Cardiac muscle cell (in vitro differentiated cells and primary cell): ENCODE results near the gene GOSR2. TPM values are rescaled to one million over a fixed set of nuclear protein-coding genes. Genes with fewer than 3 reads are reported as not detected.
"Not testable (repeated sequence)": the region's sequence is repeated elsewhere in the genome, so short reads cannot be mapped to it uniquely, and the experiment has no call there.

Experiments used
- DNase-seq, 2 donors: peaks; one replicate each; pipeline versions ENCODE4 v3.0.0 to v3.0.0-alpha.2; 2010 to 2017; ENCODE audit warnings: low read depth in 1 of 2, low spot score in 1 of 2
- H3K27ac ChIP-seq: fragments of 200-600 bp; sonication (generic); 2 replicates; pipeline ENCODE4 v1.5.1; 2016
- H3K27me3 ChIP-seq: fragments of 200-600 bp; sonication (generic); 2 replicates; pipeline ENCODE4 v1.6.0; 2016; ENCODE audit warnings: control low read depth
- H3K36me3 ChIP-seq: fragments of 200-600 bp; sonication (generic); 2 replicates; pipeline ENCODE4 v1.5.1; 2016; ENCODE audit warnings: control low read depth
- H3K4me1 ChIP-seq: fragments of 200-600 bp; sonication (generic); 2 replicates; pipeline ENCODE4 v1.8.1; 2017; ENCODE audit warnings: low read depth, mild to moderate bottlenecking, mixed run types
- H3K4me3 ChIP-seq: fragments of 200-600 bp; sonication (generic); 2 replicates; pipeline ENCODE4 v1.5.1; 2016; ENCODE audit warnings: mild to moderate bottlenecking
- H3K9me3 ChIP-seq: fragments of 200-600 bp; sonication (generic); 2 replicates; pipeline ENCODE4 v1.5.1; 2017; ENCODE audit warnings: low read depth, mild to moderate bottlenecking, control low read depth
- polyA plus RNA-seq: library from polyadenylated mRNA; unstranded; fragments of >200 nt; fragmentation: Nextera tagmentation; extraction: Ambion mirVana; gene quantifications from 2 replicates; pipeline ENCODE4 v1.2.1, GENCODE V29; 2016
- total RNA-seq: library from RNA; depleted of rRNA; stranded (reverse); fragments of >200 nt; gene quantifications from 2 replicates; pipeline ENCODE4 v1.2.3, GENCODE V29; 2016
- TF ChIP-seq, protein P1 (sequence below): IDR thresholded peaks from 2 replicates; pipeline ENCODE4 v1.5.1; 2012; ENCODE audit warnings: low read depth, mild to moderate bottlenecking, low read length

Gene GOSR2
- total and polyA plus RNA-seq, 2 experiments from 2014 or later: 34.1 to 60.9 TPM

DNA sequence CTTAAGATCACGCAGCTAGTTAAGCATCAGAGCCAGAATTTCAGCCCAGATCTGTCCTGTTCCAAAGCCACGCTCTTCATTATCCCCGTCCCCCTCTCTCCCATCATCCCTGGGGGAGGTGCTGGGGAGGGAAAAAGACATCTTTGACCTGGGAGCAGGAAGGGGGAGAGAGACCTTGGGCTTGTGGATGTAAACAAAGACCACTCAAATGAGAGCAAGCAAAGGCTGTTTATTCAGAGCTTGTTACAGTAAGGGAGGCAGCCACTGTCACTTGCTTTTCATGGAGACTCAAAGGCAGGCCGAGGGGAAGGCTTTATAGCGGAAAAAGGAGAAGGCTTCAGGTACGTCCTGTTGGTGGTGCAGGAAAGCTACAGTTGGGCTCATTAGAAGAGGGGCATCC is 59.6 kb downstream of the GOSR2 start:
- H3K36me3 ChIP-seq: no peaks in the 10 kb centered on the region
- TF ChIP-seq, protein P1, sequence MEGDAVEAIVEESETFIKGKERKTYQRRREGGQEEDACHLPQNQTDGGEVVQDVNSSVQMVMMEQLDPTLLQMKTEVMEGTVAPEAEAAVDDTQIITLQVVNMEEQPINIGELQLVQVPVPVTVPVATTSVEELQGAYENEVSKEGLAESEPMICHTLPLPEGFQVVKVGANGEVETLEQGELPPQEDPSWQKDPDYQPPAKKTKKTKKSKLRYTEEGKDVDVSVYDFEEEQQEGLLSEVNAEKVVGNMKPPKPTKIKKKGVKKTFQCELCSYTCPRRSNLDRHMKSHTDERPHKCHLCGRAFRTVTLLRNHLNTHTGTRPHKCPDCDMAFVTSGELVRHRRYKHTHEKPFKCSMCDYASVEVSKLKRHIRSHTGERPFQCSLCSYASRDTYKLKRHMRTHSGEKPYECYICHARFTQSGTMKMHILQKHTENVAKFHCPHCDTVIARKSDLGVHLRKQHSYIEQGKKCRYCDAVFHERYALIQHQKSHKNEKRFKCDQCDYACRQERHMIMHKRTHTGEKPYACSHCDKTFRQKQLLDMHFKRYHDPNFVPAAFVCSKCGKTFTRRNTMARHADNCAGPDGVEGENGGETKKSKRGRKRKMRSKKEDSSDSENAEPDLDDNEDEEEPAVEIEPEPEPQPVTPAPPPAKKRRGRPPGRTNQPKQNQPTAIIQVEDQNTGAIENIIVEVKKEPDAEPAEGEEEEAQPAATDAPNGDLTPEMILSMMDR: no peak
- DNase-seq: no peak
- peaks cover 12% of the 10 kb centered on the region for H3K4me1 ChIP-seq
- H3K27me3 ChIP-seq: peaks cover 47% of the 10 kb centered on the region
- H3K4me3 ChIP-seq: no peak overlapping the region
- H3K27ac ChIP-seq: no peak overlapping the region
- no peaks in the 10 kb centered on the region for H3K9me3 ChIP-seq

DNA sequence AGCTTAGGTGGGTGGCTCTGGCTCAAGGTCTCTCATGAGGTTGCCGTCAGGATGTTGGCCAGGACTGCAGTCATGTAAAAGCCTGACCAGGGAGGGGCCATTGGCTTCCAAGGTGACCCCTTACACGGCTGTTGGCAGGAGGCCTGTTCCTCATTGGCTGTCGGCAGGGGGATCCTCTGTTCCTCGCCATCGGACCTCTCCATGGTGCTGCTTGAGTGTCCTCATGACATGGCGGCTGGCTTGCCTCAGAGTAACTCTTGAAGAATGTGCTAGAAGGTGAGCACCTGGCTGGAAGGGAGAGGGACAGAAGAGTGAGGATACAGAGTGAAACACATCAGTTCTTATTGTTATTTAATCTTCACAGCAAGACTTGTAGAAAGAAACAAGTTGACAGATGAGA is 60.8 kb downstream of the GOSR2 start:
- peaks cover 35% of the 10 kb centered on the region for H3K27me3 ChIP-seq
- DNase-seq: peak in 1 of 2 donors; percentile 37

DNA sequence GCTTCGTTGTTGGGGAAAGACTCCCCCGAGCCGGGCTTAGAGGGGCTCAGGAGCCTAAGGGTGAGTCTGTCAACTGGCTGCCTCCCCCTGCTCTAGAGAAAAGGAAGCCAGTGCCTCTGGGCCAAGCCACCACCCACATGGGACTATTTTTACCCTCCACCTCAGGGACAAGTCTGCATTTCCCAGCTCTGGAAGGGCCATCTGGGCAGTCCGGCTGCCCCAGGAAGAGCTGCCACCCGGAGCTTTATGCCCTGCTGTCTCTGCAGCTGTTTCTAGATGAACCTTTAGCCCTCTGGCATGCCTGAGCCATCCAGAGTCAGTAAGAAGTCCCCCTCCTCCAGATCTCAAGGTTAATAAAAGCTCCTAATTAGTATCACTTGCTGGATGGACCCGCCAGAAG is 61.4 kb downstream of the GOSR2 start:
- no peak overlapping the region for H3K27ac ChIP-seq
- peaks cover 29% of the 10 kb centered on the region for H3K27me3 ChIP-seq
- TF ChIP-seq, protein P1: no peak
- no peaks in the 10 kb centered on the region for H3K9me3 ChIP-seq
- H3K4me1 ChIP-seq: peaks cover 2% of the 10 kb centered on the region
- no peaks in the 10 kb centered on the region for H3K36me3 ChIP-seq
- no peak overlapping the region for H3K4me3 ChIP-seq
- no peak for DNase-seq

More for the DNA sequence above, 60.8 kb downstream of the GOSR2 start:
- Histone ChIP-seq H3K9me3 (no peaks in the 10 kb centered on the region), H3K27ac (no peak overlapping the region), H3K4me3 (no peak overlapping the region), H3K36me3 (no peaks in the 10 kb centered on the region), H3K4me1 (peaks cover 7% of the 10 kb centered on the region)
- TF ChIP-seq, protein P1: no peak

DNA sequence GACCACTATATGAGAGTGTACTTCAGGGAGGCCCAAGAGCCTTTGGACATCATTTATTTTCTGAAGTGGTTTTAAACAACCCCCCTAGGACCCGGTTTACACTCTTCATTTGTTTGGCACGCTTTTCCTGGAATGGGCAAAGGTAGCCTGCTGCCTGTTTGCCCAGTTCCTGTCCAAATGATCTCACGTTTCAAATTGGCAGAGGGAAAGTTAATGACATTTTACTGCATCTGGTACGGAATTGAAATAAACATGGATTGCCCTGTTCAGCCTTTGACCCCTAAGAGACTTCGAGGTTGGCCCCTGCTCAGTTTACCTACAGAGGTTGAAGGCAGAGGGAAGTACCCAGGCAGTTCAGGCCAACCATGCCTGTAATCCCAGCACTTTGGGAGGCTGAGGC is 61.9 kb downstream of the GOSR2 start:
- H3K36me3 ChIP-seq: no peaks in the 10 kb centered on the region

DNA sequence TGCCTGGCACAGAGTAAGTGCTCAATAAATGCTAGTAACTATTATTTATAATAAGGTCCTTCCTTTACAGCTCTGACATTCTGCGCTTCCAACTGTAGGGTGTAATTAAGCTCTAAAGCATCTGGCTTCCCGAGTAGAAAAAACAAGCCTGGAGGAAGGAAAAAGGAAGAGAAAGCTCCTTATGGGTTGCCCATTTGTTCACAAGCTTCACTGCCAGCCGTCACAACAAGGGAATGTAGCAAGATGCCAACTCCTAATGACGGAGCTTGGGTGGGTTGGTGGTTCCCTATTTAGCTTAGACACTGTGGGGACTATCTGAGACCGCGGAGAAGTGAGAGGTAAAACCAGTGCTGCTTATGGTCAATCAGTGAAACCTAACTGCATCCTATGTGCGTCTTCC is 63.4 kb downstream of the GOSR2 start:
- no peak overlapping the region for H3K27ac ChIP-seq
- no peak overlapping the region for H3K4me3 ChIP-seq
- H3K27me3 ChIP-seq: peaks cover 10% of the 10 kb centered on the region
- H3K36me3 ChIP-seq: no peaks in the 10 kb centered on the region
- no peaks in the 10 kb centered on the region for H3K9me3 ChIP-seq
- no peak for DNase-seq
- TF ChIP-seq, protein P1: no peak
- no peaks in the 10 kb centered on the region for H3K4me1 ChIP-seq

More for the DNA sequence above, 61.9 kb downstream of the GOSR2 start:
- no peaks in the 10 kb centered on the region for H3K9me3 ChIP-seq
- TF ChIP-seq, protein P1: no peak
- no peak for DNase-seq
- H3K27ac ChIP-seq: no peak overlapping the region
- peaks cover 24% of the 10 kb centered on the region for H3K27me3 ChIP-seq
- no peak overlapping the region for H3K4me3 ChIP-seq
- no peaks in the 10 kb centered on the region for H3K4me1 ChIP-seq

DNA sequence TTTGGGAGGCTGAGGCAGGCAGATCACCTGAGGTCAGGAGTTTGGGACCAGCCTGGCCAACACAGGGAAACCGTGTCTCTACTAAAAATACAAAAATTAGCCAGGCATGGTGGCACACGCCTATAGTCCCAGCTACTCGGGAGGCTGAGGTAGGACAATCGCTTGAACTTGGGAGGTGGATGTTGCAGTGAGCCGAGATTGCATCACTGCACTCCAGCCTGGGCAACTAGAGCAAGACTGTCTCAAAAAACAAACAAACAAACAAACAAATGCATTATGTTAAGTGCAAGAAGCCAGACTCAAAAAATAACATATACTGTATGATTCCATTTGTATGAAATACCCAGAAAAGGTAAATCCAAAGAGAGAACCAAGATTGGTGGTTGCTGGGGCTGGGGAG is 65.0 kb downstream of the GOSR2 start:
- H3K9me3 ChIP-seq, H3K4me3 ChIP-seq, H3K27me3 ChIP-seq, H3K27ac ChIP-seq, H3K36me3 ChIP-seq, H3K4me1 ChIP-seq, DNase-seq: not testable (repeated sequence)
